ENCODE data around the gene ANKIB1. TPM values are rescaled to one million over a fixed set of nuclear protein-coding genes. Genes with fewer than 3 reads are reported as not detected.

Gene ANKIB1, protein sequence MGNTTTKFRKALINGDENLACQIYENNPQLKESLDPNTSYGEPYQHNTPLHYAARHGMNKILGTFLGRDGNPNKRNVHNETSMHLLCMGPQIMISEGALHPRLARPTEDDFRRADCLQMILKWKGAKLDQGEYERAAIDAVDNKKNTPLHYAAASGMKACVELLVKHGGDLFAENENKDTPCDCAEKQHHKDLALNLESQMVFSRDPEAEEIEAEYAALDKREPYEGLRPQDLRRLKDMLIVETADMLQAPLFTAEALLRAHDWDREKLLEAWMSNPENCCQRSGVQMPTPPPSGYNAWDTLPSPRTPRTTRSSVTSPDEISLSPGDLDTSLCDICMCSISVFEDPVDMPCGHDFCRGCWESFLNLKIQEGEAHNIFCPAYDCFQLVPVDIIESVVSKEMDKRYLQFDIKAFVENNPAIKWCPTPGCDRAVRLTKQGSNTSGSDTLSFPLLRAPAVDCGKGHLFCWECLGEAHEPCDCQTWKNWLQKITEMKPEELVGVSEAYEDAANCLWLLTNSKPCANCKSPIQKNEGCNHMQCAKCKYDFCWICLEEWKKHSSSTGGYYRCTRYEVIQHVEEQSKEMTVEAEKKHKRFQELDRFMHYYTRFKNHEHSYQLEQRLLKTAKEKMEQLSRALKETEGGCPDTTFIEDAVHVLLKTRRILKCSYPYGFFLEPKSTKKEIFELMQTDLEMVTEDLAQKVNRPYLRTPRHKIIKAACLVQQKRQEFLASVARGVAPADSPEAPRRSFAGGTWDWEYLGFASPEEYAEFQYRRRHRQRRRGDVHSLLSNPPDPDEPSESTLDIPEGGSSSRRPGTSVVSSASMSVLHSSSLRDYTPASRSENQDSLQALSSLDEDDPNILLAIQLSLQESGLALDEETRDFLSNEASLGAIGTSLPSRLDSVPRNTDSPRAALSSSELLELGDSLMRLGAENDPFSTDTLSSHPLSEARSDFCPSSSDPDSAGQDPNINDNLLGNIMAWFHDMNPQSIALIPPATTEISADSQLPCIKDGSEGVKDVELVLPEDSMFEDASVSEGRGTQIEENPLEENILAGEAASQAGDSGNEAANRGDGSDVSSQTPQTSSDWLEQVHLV
- 22.5 and 33.7 TPM in 2 replicates for total RNA-seq

DNA sequence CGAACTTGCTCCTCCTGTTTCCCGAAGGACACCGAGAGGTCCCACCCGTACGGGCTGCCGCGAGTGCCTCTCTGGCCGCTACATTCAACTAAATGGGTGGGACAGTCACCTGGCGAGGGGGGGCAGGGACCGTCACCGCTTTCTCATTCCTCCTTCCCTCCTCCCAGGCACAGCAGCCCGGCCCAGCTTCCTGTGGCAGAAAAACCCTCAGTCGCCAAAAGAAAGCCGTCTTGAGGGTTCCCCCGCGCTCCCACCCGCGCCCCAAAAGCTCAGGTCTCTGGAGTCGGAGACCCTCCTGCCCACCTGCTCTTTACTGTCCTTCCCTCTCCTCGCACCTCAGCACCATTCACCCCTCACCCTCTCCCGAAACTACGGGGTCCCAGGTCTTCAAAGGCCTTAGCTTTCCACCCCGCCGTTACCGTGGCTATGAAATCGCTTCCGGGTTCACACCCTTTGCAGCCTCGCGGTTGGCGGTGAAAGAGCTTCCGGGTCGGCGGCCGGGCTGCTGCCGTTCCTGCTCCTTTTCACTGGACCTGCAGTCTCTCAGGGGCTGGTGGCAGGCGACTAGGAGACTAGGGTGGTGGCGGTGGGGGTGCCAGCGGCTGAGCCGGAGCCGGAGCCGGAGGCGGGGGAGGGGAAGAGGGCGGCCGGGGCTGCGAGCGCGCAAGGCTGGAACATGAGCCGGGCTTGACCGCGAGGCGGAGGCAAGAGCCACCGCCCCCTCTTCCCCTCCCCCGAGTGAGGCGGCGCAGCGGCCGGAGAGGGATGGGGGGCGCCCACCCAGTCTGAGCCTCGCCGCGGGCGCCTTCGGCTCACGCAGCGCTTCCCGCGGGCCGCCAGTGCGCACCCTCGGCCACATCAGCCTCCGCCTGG, at the start of gene ANKIB1, which contains the start of gene KRIT1:
TSS of gene ANKIB1 (plus strand) at position 488 of the 873 bp plus-strand sequence. CDS start 49,005 bp downstream, outside the sequence.
TSS of gene KRIT1 (minus strand) at position 428 of the 873 bp plus-strand sequence. CDS start 3,779 bp downstream, outside the sequence.

DNA sequence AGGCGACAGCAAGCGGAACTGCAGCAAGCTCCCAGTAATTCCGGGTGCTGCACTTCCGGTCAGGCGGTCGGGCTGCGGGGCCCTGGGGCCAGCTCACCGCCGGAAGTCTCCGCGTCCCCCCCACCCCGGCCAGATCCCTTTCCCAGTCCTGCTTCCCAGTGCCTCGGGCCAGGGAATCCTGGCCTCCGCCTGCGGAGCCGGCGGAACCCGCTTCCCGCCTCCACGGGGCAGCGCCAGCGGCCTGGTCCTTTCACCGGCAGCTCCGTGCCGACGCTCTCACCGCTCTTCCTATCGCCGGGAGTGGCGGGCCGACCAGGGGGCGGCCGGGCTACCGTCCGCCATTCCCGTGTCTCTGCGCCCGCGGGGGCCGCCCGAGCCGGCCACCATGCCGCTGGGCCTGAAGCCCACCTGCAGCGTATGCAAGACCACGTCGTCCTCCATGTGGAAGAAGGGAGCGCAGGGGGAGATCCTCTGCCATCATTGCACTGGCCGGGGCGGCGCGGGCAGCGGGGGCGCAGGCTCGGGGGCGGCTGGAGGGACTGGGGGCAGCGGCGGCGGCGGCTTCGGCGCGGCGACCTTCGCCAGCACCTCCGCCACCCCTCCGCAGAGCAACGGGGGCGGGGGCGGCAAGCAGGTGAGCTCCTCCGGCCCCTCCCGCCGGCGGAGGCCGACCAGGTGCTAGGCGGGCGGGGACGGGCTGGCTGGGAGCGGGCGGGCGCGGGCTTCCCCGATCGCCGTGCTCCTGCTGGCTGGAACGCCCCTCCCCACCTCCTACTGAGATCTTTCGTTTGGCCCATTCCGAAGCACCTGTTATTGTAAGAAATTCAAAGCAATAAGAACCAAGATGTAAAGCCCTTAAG, 201.8 kb downstream of the ANKIB1 start, which contains the start of gene GATAD1:
TSS of gene GATAD1 (plus strand) at position 138 of the 860 bp plus-strand sequence. CDS start at position 386, 248 bp downstream.

Other genes starting within 250 kb of the ANKIB1 start
- gene CYP51A1, start 111.5 kb upstream of the ANKIB1 start, total RNA-seq: 230 and 264 TPM in 2 replicates
- not detected in 2 replicates for gene LRRD1, start 66.8 kb upstream of the ANKIB1 start, total RNA-seq
- 19.3 and 25.2 TPM in 2 replicates for gene KRIT1, start 60 bp upstream of the ANKIB1 start, total RNA-seq
- gene GATAD1, start 201.5 kb downstream of the ANKIB1 start, total RNA-seq: 14.2 and 15.6 TPM in 2 replicates
- gene ERVW-1, start 232.0 kb downstream of the ANKIB1 start, total RNA-seq: not detected in 2 replicates

All from myometrial cell (primary cell).